Fibroblast of the aortic adventitia (primary cell): ENCODE results near the gene ADGRD1. TPM values are rescaled to one million over a fixed set of nuclear protein-coding genes. Genes with fewer than 3 reads are reported as not detected.
"Not testable (repeated sequence)": the region's sequence is repeated elsewhere in the genome, so short reads cannot be mapped to it uniquely, and the experiment has no call there.

Experiments used
- DNase-seq: peaks from one replicate; pipeline ENCODE4 v3.0.0-alpha.2; 2010; ENCODE audit warnings: low read depth
- H3K4me3 ChIP-seq: 2 replicates; pipeline ENCODE4 v1.5.1; 2011; ENCODE audit warnings: low read depth, mild to moderate bottlenecking, control low read depth, low read length, moderate library complexity
- total RNA-seq: library from RNA; depleted of rRNA; stranded (reverse); fragments of >200 nt; gene quantifications from 2 replicates; pipeline ENCODE4 v1.2.3, GENCODE V29; 2012; ENCODE audit warnings: low replicate concordance
- TF ChIP-seq, protein P1 (sequence below): IDR thresholded peaks from 2 replicates; pipeline ENCODE4 v1.5.1; 2011; ENCODE audit warnings: mild to moderate bottlenecking, low read length, control low read depth, inconsistent platforms; ENCODE audit not compliant: insufficient read depth

ADGRD1 gene
- total RNA-seq, 1 donor = 1.2 TPM

DNA sequence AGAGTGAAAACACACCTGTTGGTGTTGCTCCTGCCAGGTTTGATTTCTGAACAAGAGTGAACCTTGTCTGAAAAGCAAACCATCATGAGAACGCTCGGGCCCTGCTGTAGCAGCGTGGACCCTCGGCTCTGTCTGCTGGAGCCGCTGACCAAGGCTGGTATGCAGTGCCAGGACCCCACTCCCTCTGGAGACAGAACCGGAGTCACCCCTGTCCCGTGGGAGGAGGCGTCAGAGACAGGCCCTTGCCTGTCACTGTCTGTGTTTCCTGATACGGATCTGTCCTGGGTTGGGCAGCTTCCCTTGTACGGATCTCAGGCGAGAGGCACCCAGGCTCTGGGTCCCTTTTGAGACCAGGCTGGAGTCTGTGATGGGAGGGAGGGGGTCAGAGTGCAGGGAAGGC is 111.6 kb downstream of the ADGRD1 start:
- no peak overlapping the region for H3K4me3 ChIP-seq
- TF ChIP-seq, protein P1, sequence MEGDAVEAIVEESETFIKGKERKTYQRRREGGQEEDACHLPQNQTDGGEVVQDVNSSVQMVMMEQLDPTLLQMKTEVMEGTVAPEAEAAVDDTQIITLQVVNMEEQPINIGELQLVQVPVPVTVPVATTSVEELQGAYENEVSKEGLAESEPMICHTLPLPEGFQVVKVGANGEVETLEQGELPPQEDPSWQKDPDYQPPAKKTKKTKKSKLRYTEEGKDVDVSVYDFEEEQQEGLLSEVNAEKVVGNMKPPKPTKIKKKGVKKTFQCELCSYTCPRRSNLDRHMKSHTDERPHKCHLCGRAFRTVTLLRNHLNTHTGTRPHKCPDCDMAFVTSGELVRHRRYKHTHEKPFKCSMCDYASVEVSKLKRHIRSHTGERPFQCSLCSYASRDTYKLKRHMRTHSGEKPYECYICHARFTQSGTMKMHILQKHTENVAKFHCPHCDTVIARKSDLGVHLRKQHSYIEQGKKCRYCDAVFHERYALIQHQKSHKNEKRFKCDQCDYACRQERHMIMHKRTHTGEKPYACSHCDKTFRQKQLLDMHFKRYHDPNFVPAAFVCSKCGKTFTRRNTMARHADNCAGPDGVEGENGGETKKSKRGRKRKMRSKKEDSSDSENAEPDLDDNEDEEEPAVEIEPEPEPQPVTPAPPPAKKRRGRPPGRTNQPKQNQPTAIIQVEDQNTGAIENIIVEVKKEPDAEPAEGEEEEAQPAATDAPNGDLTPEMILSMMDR = no peak
- DNase-seq = no peak

DNA sequence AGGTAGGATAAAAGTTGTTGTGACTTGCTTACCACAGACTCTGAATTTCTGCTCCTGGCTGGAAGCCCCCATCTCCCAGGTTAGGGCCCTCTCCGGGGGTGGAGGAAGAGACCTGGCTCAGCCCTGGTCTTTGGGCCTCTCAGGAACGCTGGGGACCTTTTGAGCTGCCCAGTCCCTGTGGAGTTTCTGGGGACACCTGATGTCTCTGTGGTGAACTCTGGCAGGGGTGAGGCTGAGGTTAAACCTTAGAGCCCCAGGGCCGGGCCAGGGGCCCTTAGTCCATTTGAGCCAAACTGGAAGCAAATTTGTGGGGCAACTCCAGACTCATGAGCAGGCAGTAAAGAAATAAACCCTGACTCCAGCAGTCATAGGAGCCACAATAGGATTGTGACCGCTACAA is 112.1 kb downstream of the ADGRD1 start:
- H3K4me3 ChIP-seq = no peak overlapping the region
- TF ChIP-seq, protein P1 = no peak
- no peak for DNase-seq

DNA sequence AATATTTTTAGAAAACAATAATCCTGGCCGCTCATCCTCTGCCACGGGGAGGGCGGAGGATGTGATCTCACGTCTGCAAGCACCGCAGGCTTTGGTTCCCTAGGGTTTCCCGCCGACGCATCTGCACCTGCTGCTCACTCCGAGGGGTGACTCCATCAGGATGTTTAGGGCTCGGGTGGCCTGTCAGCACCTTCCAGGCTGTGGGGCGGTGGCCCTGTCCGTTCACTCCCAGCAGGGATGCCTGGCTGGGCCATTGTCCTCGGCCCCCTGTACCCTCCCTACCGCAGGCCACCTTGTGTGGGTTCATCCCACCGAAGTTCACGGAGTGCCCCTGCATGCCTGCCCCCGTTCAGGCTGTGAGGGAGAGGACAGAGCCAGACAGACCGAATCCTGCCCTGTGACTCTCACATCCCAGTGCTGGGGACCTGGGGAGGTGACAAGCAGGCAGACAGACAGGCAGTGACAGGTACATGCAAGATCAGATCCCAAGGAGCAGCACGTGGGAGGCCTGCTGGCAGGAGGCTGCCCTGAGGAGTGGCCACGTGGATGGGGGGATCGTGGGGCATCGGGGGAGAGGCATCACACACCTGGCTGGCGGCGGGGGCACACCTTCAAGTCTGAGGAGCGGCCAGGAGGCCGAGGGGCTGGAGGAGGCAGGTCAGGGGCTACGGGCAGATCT is 112.6 kb downstream of the ADGRD1 start:
- DNase-seq = no peak
- H3K4me3 ChIP-seq = no peak overlapping the region
- TF ChIP-seq, protein P1 = no peak

DNA sequence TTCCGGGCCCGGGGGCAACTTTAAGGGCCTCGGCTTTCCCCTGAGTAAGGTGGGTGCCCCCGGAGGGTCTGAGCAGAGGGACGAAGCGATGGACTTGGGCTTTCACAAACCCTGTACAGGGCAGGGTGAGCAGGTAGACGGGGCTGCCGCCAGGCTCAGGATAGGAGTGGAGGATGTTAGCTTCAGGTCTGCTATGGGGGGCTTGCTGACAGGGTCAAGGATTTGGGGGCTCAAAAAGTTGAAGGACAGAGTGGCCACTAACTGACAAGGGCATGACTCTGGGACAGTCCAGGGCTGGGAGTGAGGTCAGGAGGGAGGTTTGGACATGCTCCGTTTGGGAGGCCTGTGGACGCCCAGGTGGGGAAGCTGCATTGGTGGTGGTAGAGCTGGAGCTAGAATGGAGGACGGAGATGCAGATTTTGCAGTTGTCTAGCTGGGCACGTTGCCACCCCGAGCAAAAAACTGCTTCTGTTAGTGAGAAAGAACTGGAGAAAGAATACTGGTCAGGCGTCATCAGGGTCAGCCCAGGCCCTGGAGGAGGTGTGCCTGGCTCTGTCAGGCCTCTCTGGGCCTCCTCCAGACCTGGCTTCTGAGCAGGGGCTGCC is 113.3 kb downstream of the ADGRD1 start:
- no peak for DNase-seq
- H3K4me3 ChIP-seq = no peak overlapping the region
- TF ChIP-seq, protein P1 = no peak

DNA sequence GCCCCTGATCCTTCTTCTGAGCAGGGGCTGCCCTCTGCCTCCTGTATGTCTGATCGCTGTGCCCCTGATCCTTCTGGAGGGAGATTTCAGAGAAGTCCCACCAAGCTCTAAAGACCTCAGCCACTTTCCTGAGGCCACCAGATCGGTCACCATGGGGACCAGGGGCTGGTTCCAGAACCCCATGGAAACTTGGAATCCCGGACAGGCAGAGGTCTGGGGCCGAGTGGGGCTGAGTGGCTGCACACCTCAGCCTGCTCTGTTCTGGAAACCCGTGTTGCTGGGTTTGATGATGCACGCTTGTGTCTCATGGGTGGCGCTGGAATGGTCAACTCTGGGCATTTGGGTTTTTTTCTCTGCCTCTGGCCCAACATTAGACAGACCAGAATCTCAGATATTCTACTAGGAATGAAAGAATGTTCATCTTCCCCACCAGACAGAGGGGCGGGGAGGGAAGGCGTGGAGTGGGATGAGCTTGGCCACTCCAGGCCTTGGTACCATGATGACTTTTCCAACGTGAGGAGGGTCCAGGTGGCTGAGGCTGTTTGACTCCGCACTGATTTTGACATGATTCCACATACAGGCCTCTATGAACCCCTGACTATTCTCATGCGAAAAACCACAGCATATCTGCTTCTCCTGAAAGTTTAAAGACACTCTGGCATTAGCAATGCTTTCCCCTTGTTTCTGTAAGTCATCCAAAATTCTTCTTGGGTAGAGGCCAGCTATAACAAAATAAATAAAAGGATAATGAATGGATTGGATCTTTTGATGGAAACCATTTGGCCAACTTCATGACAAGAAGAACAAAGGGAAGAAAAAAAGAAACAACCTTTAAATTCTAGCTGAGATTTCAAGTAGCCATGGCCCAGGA is 114.5 kb downstream of the ADGRD1 start:
- no peak overlapping the region for H3K4me3 ChIP-seq
- peak; percentile 41 for DNase-seq
- TF ChIP-seq, protein P1 = no peak

DNA sequence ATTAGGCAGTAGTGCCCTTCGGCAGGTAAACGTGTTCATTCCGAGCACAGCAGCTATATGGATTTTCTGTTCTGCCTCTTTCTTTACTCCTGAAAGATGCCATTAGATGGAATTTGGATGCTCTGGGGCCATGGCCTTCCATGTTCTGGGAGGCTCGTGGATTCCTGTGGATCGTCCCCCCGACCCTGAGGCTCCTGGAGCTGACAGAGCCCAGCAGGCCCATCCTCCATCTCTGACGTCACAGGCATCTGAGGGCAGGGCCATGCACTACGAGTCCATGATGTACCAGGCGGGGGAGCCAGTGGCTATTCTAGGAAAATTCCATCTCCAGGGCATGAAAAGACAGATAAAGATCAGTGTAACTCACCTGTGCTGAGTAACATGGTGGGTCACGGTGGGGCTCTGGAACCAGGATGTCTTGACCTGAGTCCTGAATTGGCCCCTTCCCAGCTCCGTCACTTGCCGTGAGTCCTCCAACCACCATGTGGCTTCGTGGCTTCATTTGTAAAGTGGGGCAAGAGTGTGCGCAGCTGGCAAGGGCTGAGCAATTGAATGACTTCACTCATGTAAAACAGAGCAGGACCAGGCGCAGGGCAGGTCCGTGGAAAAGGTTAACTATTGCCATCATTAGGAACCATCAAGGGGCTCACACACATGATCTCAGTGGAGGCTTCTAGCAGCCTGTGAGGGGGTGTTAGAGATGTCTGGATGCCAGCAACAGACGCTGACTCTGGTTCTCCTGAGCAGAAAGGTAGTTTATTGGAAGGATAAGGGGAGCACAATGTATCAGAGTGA is 115.4 kb downstream of the ADGRD1 start:
- H3K4me3 ChIP-seq, DNase-seq: not testable (repeated sequence)

DNA sequence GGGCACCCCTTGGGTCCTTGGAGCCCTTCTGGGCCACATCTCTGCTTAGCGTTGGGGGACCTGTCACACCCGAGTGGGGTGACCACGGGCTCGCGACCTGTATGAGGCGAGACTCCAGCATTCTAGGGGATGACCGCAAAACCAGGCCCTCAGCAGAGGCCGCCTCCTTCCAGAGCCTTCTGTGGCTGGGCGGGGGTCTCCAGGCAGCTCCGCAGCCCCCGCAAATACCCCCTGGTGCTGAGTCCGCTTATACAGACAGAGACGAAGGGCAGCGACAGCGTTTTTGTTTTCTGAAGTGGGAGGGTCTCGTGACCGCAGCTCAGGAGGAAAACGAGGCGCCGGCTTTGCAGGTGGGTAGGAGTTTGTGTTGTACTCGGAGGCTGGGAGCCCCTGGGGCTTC is 116.4 kb downstream of the ADGRD1 start:
- not testable (repeated sequence) for H3K4me3 ChIP-seq, DNase-seq

DNA sequence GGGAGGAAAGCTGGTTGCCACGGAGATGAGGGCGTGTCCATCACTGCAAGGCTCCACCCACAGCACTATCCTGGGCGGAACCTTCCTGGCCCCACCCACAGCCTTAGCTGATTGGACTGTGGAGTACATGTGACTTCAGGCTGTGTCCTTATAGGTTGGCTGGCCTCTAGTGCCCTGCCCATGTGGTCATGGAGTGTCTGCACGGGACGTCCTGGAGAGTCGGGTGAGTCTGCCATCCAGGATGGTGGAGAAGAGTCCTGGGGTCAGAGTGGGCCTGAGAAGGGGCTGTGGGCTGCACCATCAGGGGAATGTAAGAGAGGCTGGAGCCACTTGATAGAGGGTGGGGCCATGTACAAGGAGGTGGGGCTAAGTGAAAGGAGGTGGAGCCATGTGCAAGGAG is 117.0 kb downstream of the ADGRD1 start:
- DNase-seq, H3K4me3 ChIP-seq: not testable (repeated sequence)

DNA sequence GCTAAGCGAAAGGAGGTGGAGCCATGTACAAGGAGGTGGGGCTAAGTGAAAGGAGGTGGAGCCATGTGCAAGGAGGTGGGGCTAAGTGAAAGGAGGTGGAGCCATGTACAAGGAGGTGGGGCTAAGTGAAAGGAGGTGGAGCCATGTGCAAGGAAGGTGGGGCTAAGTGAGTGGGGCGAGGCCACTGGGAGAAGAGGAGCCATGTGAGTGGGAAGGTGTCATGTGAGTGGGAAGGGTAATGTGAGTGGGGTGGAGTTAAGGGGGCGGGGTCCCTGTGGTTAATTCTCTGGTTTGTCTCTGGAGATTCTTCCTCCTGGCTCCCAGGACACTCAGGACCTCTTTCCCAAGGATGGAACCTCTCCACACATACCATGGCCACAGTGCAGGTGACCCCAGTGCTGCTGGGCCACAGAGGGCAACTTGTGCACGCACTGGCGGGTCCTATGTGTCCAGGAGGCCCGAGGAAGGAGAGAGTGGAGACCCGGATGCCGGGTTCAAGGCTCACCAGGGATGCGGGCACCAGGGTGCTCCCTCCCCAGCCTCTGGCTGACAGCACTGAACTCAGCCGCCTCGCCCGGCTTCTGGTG is 117.6 kb downstream of the ADGRD1 start:
- DNase-seq, H3K4me3 ChIP-seq: not testable (repeated sequence)

DNA sequence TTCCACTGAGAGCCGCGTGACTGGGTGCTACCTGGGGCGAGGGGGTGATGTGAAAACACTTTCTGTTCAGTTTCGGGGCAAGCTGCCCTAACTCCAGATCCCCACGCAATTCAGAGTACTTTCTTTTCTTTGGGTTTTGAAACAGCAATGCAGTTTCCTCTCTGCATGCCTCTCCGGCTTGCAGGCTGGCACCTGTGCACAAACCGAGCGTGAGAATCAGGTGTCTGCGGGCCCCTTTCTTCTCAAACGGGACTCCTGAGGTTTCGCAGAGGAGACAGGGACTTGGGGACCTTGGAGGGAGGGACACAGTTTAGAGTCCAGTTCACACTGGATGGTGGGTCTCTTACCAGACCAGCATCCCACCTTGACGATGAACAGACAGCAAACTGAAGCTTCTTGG is 118.2 kb downstream of the ADGRD1 start:
- DNase-seq = not testable (repeated sequence)

More for the DNA sequence above, 118.2 kb downstream of the ADGRD1 start:
- not testable (repeated sequence) for H3K4me3 ChIP-seq
